ENCODE results near the gene TRAK1.

TRAK1 gene

DNA sequence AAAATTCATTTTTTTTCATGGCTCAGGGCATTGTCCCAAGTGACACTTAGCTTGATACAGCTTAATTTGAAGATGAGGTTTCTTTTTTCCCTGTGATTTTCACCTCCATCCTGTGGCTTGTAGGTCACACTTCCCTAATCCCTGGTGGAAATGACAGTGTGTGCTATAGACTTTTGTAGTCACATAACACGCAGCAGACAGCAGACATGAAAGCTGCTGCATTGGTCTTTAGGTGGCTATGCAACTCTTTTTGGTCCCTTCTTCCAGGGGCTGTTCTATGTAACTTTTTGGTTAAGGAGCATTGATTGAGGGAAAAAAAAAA lies 38.8 kb downstream of the TRAK1 start:
- Histone ChIP-seq H3K27ac (ENCODE audit: insufficient read depth in 1 of 2, low read depth in 1 of 2, low read length in 2 of 2, poor library complexity in 1 of 2, severe bottlenecking in 2 of 2) (no peak overlapping the region), H3K9me3 (ENCODE audit: control extremely low read depth in 1 of 5, control insufficient read depth in 4 of 5, insufficient read depth in 2 of 5, low read depth in 1 of 5, low read length in 4 of 5) (no peaks in the 10 kb centered on the region), H3K4me3 (ENCODE audit: control insufficient read depth in 1 of 7, extremely low read depth in 1 of 7, insufficient read depth in 4 of 7, low read depth in 2 of 7, low read length in 6 of 7) (no peak overlapping the region), H3K36me3 (ENCODE audit: control insufficient read depth in 4 of 4, insufficient read depth in 4 of 4, low read length in 3 of 4) (peaks cover 4 to 32% (median 19%) of the 10 kb centered on the region in 4 experiments), H3K4me1 (ENCODE audit: control extremely low read depth in 1 of 4, control insufficient read depth in 4 of 4, insufficient read depth in 4 of 4, low read length in 3 of 4) (no peaks in the 10 kb centered on the region), H3K27me3 (replicated peaks in 2 of 5; ENCODE audit: control insufficient read depth in 4 of 5, insufficient read depth in 5 of 5, low read length in 4 of 5) (no peaks in the 10 kb centered on the region)
- CTCF ChIA-PET, result interaction anchor here (0.7 kb wide), 1 partner anchor 61 kb away, joined by 3 read pairs; no protein-coding TSS in a partner anchor
- no peak for DNase-seq
- POLR2A ChIA-PET, result interaction anchor here (0.6 kb wide), 1 partner anchor 1278 kb away, joined by 4 read pairs; no protein-coding TSS in a partner anchor
- 100% methylated on average over 1 of the region's 1 CpG for WGBS (ENCODE audit: insufficient coverage)

DNA sequence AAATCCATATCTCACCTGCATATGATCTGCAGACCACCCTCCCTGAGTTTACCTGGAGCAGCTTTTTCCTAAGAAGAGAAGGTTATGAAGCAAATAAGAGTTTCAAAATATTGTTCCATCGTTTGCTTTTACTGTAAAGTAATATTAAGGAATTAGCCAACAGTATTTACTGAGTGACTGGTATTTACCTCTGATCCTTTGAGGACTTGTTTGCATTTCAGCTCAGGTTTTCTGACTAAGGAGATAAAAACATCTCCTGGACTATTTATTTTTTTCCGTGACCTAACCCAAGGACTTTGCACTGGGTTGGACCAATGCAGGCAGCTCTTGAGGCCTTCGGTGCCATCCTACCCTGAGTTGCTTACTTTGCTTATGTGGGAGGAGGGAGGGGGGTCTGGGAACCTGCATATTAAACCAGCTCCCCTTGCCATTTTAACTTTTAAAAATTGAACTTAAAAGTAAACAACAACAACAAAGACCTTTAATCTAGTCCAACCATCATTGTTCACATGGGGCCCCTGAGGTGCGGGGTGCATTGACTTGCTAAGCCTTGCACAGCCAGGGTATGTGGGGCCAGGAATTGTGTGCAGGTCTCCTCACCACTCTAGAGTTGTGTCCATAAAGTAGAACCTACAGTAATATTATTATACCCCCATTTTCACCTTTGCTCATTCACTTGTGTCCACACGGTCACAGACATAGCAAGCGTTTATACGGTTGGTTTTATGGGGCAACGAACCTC lies 39.3 kb downstream of the TRAK1 start:
- no peak for DNase-seq
- ChIA-PET CTCF (interaction anchor here (0.7 kb wide), 1 partner anchor 60 kb away, joined by 3 read pairs; no protein-coding TSS in a partner anchor), POLR2A (interaction anchor here (0.6 kb wide), 1 partner anchor 1279 kb away, joined by 4 read pairs; no protein-coding TSS in a partner anchor)
- H3K27ac ChIP-seq (ENCODE audit: insufficient read depth in 1 of 2, low read depth in 1 of 2, low read length in 2 of 2, poor library complexity in 1 of 2, severe bottlenecking in 2 of 2), result no peak overlapping the region
- WGBS (ENCODE audit: insufficient coverage), result 95% methylated on average over 7 of the region's 8 CpGs
- H3K36me3 ChIP-seq (ENCODE audit: control insufficient read depth in 4 of 4, insufficient read depth in 4 of 4, low read length in 3 of 4), result peaks cover 4 to 26% (median 15%) of the 10 kb centered on the region in 4 experiments
- H3K27me3 ChIP-seq (replicated peaks in 2 of 5; ENCODE audit: control insufficient read depth in 4 of 5, insufficient read depth in 5 of 5, low read length in 4 of 5), result no peaks in the 10 kb centered on the region
- no peaks in the 10 kb centered on the region for H3K4me1 ChIP-seq (ENCODE audit: control extremely low read depth in 1 of 4, control insufficient read depth in 4 of 4, insufficient read depth in 4 of 4, low read length in 3 of 4)
- no peak overlapping the region for H3K4me3 ChIP-seq (ENCODE audit: control insufficient read depth in 1 of 7, extremely low read depth in 1 of 7, insufficient read depth in 4 of 7, low read depth in 2 of 7, low read length in 6 of 7)
- H3K9me3 ChIP-seq (ENCODE audit: control extremely low read depth in 1 of 5, control insufficient read depth in 4 of 5, insufficient read depth in 2 of 5, low read depth in 1 of 5, low read length in 4 of 5), result no peaks in the 10 kb centered on the region

DNA sequence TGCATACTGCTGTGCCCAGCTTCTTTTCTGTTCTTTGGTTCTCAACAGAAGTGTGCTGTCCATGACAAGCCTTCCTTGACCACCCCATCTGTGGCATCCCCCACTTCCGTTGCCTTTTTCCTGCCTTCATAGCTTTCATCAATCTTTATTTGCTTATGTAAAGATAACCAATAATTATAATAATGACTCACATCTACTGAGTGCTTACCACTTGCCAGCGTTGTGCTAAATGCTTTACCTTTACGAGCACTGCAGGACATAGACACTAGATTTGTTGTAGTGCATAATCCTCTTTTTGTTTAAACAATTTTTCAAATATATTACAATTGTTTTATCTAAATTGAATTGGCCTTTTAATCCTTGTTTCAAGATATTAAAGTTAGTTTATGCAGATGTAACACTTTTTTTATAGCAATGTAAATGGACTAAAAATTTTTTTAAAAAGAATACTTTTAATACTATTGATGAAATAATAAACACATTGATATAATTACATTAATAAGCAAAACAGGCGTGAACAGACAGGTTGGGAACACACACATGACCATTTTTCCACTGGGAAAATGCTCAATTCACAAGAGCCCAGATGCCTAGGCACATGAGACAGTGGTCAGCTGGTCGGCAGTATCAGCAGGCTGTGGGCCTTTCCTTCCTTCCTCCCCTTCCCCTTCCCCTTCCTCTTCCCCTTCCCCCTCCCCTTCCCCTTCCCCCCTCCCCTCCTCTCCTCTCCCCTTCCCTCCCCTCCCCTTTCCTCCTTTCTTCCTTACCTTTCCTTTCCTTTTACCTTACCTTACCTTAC lies 42.5 kb downstream of the TRAK1 start:
- H3K9me3 ChIP-seq (ENCODE audit: control extremely low read depth in 1 of 5, control insufficient read depth in 4 of 5, insufficient read depth in 2 of 5, low read depth in 1 of 5, low read length in 4 of 5), result no peaks in the 10 kb centered on the region
- CTCF ChIA-PET, result no interaction called here
- no peak overlapping the region for H3K27ac ChIP-seq (ENCODE audit: insufficient read depth in 1 of 2, low read depth in 1 of 2, low read length in 2 of 2, poor library complexity in 1 of 2, severe bottlenecking in 2 of 2)
- no peak for DNase-seq
- H3K4me3 ChIP-seq (ENCODE audit: control insufficient read depth in 1 of 7, extremely low read depth in 1 of 7, insufficient read depth in 4 of 7, low read depth in 2 of 7, low read length in 6 of 7), result no peak overlapping the region
- POLR2A ChIA-PET, result no interaction called here
- H3K4me1 ChIP-seq (ENCODE audit: control extremely low read depth in 1 of 4, control insufficient read depth in 4 of 4, insufficient read depth in 4 of 4, low read length in 3 of 4), result no peaks in the 10 kb centered on the region
- H3K36me3 ChIP-seq (ENCODE audit: control insufficient read depth in 4 of 4, insufficient read depth in 4 of 4, low read length in 3 of 4), result peaks cover 4 to 13% (median 6%) of the 10 kb centered on the region in 4 experiments
- no peaks in the 10 kb centered on the region for H3K27me3 ChIP-seq (replicated peaks in 2 of 5; ENCODE audit: control insufficient read depth in 4 of 5, insufficient read depth in 5 of 5, low read length in 4 of 5)
- WGBS (ENCODE audit: insufficient coverage), result 100% methylated on average over 1 of the region's 5 CpGs

DNA sequence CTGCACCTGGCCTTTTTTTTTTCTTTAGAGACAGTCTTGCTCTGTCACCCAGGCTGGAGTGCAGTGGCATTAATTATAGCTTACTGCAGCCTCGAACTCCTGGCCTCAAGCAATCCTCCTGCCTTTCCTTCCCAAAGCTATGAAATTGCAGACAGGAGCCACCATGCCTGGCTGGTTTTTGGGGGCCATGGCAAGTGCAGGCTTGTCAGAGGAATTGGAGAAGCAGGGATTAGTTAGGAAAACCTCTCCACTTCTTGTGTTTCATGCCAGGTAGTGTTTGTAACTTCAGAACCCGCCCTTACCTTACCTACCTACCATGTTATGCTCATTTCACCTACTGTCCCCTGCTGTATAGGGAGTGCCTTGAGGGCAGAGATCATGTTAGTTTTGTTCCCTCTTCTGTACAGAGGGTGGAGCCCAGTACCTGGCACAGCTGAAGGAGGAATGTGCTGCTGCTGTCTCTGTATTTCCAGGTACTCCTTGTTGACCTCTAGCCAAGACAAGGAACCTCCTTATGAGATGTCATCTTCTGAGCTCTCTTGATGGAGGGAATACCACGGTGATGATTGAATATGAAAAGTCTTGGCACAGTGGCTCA lies 43.8 kb downstream of the TRAK1 start:
- DNase-seq, result no peak
- CTCF ChIA-PET, result interaction anchor here (1.3 to 1.4 kb wide), 2 partner anchors 15 to 24 kb away, joined by 4 read pairs; no protein-coding TSS in a partner anchor
- Histone ChIP-seq H3K36me3 (ENCODE audit: control insufficient read depth in 4 of 4, insufficient read depth in 4 of 4, low read length in 3 of 4) (peaks cover 4 to 11% (median 10%) of the 10 kb centered on the region in 4 experiments), H3K27me3 (replicated peaks in 2 of 5; ENCODE audit: control insufficient read depth in 4 of 5, insufficient read depth in 5 of 5, low read length in 4 of 5) (no peaks in the 10 kb centered on the region), H3K4me3 (ENCODE audit: control insufficient read depth in 1 of 7, extremely low read depth in 1 of 7, insufficient read depth in 4 of 7, low read depth in 2 of 7, low read length in 6 of 7) (no peak overlapping the region), H3K27ac (ENCODE audit: insufficient read depth in 1 of 2, low read depth in 1 of 2, low read length in 2 of 2, poor library complexity in 1 of 2, severe bottlenecking in 2 of 2) (no peak overlapping the region), H3K4me1 (ENCODE audit: control extremely low read depth in 1 of 4, control insufficient read depth in 4 of 4, insufficient read depth in 4 of 4, low read length in 3 of 4) (no peaks in the 10 kb centered on the region), H3K9me3 (ENCODE audit: control extremely low read depth in 1 of 5, control insufficient read depth in 4 of 5, insufficient read depth in 2 of 5, low read depth in 1 of 5, low read length in 4 of 5) (no peaks in the 10 kb centered on the region)
- 71% methylated on average over 1 of the region's 3 CpGs for WGBS (ENCODE audit: insufficient coverage)
- POLR2A ChIA-PET, result no interaction called here

DNA sequence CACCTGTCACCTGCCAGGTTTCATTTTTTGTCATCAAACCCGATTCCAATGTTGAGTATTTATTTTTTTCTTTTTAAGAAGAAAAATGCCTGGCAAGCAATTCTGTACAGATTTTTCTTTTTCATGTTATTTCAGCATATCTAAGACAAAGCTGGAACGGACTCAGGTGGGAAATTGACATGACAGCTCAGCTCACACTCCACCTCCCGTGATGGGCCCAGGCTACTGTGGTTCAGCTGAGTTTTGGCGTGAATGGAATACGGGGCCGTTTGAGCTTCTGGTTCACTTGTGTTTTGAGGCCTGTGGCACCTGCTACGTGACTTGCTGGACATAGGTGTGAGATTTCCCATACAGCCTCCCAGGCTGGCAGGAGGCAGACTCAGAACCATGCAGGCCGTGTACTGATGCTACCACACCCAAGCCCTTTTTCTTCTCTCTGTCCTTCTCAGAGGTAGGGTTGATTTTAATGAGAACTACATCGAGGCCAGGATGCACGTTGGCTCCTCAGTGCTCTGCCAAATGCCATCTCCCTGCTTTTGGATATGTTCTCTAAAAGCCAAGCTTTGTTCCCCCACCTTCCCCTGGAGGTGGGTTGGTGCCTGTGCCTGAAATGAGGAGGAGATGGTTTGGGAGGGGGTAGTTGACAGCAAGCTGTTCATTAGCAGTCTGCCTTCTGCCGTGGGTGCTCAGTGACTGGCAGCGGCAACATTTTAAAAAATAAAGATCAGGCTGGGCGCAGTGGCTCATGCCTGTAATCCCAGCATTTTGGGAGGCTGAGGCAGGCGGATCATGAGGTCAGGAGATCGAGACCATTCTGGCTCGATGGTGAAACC lies 48.7 kb downstream of the TRAK1 start:
- Histone ChIP-seq H3K27me3 (replicated peaks in 2 of 5; ENCODE audit: control insufficient read depth in 4 of 5, insufficient read depth in 5 of 5, low read length in 4 of 5) (no peaks in the 10 kb centered on the region), H3K9me3 (ENCODE audit: control extremely low read depth in 1 of 5, control insufficient read depth in 4 of 5, insufficient read depth in 2 of 5, low read depth in 1 of 5, low read length in 4 of 5) (no peaks in the 10 kb centered on the region), H3K36me3 (ENCODE audit: control insufficient read depth in 4 of 4, insufficient read depth in 4 of 4, low read length in 3 of 4) (peaks cover 0 to 10% (median 8%) of the 10 kb centered on the region in 4 experiments), H3K4me3 (ENCODE audit: control insufficient read depth in 1 of 7, extremely low read depth in 1 of 7, insufficient read depth in 4 of 7, low read depth in 2 of 7, low read length in 6 of 7) (no peak overlapping the region), H3K4me1 (ENCODE audit: control extremely low read depth in 1 of 4, control insufficient read depth in 4 of 4, insufficient read depth in 4 of 4, low read length in 3 of 4) (no peaks in the 10 kb centered on the region), H3K27ac (ENCODE audit: insufficient read depth in 1 of 2, low read depth in 1 of 2, low read length in 2 of 2, poor library complexity in 1 of 2, severe bottlenecking in 2 of 2) (no peak overlapping the region)
- ChIA-PET POLR2A (no interaction called here), CTCF (no interaction called here)
- WGBS (ENCODE audit: insufficient coverage), result 98% methylated on average over 13 of the region's 16 CpGs
- no peak for DNase-seq

DNA sequence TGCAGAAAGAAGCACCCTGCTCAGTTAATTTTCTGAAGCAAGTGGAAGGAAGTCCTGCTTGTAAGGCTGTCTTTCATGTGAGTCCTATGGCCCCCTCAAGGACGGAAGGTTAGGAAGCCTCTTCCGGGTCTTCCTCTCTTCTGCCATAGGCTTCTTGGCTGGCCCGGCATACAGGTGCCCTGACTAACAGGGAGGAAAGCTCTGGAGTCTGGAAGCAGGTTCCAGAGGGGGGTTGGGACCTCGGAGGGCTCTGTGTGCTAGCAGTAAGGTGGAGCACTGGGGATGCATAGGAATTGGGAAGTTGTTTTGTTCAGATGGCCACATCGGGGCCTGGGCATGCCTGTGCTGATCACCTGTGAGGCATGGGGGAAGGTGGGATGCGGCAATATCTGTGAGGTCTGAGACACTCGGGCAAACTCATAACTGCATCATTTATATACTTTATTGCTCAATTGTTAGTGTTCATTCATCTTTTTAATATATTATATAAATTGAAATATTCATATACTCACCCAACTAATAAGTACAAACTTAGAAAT lies 49.6 kb downstream of the TRAK1 start:
- Histone ChIP-seq H3K27ac (ENCODE audit: insufficient read depth in 1 of 2, low read depth in 1 of 2, low read length in 2 of 2, poor library complexity in 1 of 2, severe bottlenecking in 2 of 2) (no peak overlapping the region), H3K27me3 (replicated peaks in 2 of 5; ENCODE audit: control insufficient read depth in 4 of 5, insufficient read depth in 5 of 5, low read length in 4 of 5) (no peaks in the 10 kb centered on the region), H3K4me1 (ENCODE audit: control extremely low read depth in 1 of 4, control insufficient read depth in 4 of 4, insufficient read depth in 4 of 4, low read length in 3 of 4) (no peaks in the 10 kb centered on the region), H3K4me3 (ENCODE audit: control insufficient read depth in 1 of 7, extremely low read depth in 1 of 7, insufficient read depth in 4 of 7, low read depth in 2 of 7, low read length in 6 of 7) (no peak overlapping the region), H3K9me3 (ENCODE audit: control extremely low read depth in 1 of 5, control insufficient read depth in 4 of 5, insufficient read depth in 2 of 5, low read depth in 1 of 5, low read length in 4 of 5) (no peaks in the 10 kb centered on the region), H3K36me3 (ENCODE audit: control insufficient read depth in 4 of 4, insufficient read depth in 4 of 4, low read length in 3 of 4) (peaks cover 0 to 10% (median 8%) of the 10 kb centered on the region in 4 experiments)
- POLR2A ChIA-PET, result no interaction called here
- CTCF ChIA-PET, result no interaction called here
- 100% methylated on average over 1 of the region's 7 CpGs for WGBS (ENCODE audit: insufficient coverage)
- no peak for DNase-seq
